ENCODE results near the gene CREB5.

The CREB5 gene

DNA sequence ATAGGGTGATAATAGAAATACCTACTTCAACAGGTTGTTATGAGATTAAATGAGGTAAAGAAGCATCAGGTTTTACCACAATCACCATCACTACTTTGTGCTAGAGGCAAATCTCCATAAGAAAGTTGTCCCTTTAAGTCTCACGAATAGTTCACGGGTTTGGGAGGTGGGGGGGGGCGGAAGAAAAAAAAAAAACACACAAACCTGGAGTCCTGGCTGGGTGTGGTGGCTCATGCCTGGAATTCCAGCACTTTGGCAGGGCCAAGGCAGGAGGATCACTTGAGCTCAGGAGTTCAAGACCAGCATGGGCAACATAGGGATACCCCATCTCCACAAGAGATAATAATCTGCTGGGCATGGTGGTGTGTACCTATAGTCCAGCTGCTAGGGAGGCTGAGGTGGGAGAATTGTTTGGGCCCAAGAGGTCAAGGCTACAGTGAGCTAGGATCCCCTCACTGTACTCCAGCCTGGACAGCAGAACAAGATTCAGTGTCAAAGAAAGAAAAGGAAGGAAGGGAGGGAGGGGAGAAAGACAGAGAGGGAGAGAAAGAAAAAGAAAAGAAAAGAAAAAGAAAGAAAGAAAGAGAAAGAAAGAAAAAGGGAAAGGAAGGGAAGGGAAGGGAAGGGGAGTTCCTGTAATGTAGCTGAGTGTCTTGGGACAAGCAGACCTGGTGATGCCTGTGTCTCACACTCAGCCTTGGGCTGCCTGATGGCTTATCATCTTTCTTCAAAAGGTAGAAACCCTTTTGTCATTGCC is 231.4 kb downstream of the CREB5 start:
- no peak for DNase-seq (ENCODE audit: low read depth)

DNA sequence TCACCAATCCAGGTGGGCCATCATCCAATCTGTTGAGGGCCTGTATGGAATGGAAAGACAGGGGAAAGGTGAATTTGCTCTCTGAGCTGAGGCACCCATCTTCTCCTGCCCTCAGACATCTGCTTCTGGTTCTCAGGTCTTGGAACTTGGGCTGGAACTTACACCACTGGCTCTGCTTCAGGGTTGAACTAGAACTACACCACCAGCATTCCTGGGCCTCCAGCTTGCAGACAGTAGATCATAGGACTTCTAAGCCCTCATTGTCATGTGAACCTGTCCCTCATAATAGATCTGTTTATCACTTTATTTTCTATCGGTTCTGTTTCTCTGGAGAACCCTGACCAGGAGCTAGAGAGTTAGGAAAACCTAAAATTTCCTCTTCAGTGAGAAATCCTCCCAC is 233.5 kb downstream of the CREB5 start:
- no peak for DNase-seq (ENCODE audit: low read depth)

DNA sequence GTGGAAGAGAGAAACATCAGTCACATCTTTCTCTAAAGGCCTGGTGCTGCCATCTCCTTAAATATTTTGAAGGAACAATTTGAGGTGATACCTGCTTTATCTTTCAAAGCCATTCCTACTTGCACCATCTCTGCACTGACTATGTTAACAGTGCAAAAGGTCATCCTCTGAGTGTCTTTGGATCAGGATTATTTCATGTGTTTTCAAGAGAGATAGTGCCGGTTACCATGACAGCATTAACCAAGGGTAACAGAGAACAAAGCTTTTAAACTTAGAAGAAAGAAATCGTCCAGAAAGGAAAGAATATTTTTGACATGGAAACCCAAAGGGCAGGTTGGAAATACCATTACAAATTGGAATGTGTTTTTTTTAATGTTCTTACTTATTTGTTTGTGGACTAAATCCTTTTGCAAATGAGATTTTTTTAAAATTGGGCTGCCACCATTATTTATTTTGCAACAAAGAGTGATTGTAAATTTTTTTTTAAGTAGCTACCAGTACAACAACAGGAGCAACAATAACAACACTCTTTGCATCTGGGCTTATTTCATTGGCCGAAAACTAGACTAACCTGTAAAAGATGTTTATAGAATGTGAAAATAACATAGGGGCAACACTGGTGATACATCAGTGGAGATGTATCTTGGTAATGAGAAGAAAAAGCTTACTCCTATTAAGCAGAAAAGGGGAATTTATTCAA is 234.2 kb downstream of the CREB5 start:
- no peak for DNase-seq (ENCODE audit: low read depth)

DNA sequence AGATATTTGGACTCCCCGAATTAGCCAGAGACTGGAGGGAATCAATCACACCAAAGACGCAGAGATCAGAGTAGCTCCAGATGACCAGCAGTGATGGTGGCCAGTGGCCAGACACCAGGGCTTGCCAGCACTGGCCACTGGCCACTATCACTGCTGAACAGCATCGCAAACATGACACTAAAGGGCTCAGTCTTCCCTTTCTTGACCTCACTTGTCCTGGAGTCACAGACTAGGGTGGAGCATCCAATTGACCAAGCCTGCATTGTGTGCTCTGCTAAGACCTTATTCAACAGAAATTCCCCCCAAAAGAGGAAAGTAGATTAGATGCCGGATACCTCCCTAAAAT is 234.7 kb downstream of the CREB5 start:
- DNase-seq (ENCODE audit: low read depth), result no peak

DNA sequence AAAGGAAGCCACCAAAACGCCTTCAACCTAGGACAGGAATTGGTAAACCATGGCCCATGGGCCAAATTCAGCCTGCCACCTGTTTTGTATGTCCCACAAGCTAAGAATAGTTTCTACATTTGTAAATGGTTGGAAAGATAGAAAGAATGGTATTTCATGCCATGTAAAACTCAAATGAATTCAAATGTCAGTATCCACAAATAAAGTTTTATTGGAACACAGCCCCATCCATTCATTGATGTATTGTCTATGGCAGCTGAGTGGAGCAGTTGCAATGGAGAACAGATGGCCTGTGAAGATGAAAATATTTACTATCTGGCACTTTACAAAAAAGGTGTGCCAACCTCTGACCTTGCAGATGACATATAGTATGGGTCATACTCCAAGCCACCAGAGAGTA is 236.9 kb downstream of the CREB5 start:
- no peak for DNase-seq (ENCODE audit: low read depth)

DNA sequence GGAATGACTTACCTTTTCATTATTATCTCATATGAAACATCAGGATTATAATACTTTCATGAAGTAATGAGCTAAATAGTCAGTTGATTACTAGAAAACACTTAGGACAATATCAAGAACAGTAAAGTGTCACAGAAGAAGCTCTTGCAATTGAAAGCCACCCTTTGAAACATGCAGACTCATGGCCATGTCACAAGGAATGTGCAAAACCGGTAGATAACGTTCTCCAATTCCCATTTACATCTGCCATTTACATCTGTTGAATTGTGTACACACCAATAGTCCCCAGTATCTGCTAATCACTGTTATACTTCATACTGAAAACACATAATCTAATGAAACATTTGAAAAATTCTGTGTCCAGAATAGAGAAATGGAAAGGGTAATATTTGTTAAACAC is 237.5 kb downstream of the CREB5 start:
- DNase-seq (ENCODE audit: low read depth), result no peak

DNA sequence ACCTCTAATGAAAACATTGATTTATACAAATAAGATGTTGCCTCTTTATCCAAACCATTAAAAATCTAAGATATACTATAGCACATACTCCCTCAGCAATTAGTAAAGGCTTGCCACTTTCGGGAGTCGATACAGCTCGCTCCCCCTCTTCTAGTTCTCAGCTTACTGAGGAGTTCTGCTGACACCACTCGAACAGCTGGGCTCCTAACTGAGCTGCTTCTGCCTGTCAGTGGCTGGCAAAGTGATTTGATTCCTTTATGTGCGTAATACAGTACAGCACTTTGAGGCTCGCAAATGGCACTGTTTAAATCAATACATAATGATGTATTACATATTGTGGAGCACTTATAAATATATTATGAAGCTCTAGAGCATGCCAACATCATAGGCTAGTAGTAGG is 241.8 kb downstream of the CREB5 start:
- DNase-seq (ENCODE audit: low read depth), result no peak

DNA sequence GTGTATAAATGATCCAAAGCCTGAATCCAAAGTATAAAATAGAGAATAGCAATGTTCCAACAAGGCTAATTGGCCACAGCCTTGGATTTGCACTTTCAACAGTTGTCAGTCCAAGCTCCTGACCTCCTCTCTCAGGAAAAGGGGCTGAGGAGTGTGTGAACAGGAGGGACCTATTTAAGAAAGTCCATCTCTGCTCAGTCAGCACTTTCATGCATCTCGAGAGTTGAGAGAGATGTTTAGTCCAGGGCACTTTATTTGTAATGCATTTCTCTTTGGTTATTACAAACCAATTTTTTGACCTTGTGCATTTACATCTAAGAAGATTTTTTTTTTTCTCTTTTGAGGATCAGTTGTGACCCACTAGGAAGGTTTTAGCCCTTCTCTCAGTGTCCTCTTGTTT is 244.2 kb downstream of the CREB5 start:
- DNase-seq (ENCODE audit: low read depth), result no peak

DNA sequence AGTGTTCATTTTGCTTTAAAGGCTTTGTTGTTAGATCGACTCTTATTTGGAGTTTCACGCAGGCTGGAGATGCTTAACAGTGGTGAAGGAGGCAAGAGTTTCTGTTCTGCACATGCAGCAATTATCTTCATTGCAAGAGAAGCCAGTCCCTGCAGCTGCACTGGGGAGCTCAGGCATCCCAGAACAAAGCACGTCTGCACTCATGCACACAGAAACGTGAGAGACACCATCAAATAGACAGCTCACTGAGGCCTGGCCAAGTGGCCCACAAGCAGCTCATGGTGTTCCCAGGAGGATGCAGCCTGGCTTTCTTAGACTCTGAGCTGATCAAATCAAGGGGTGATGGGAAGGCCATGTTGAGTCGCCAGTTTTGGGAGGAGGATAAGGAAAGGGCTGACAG is 246.1 kb downstream of the CREB5 start:
- DNase-seq (ENCODE audit: low read depth), result no peak

DNA sequence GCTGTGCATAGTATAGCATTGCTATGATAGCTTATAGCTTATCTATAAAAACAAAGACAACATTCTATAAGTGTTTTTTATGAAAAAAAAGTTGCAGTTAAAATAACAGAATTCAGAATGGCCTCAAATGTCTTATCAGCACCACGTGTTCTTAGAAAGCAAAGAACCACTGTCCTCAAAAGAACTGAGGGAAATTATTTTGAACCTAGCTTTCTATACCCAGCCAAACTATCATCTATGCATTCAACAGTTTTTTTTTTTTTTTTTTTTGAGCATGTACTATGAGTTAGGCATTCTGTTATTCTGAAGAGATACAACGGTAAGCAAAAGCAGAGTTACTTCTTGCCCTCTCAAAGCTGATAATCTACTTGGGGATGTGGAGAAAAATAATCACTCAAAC is 247.8 kb downstream of the CREB5 start:
- no peak for DNase-seq (ENCODE audit: low read depth)

DNA sequence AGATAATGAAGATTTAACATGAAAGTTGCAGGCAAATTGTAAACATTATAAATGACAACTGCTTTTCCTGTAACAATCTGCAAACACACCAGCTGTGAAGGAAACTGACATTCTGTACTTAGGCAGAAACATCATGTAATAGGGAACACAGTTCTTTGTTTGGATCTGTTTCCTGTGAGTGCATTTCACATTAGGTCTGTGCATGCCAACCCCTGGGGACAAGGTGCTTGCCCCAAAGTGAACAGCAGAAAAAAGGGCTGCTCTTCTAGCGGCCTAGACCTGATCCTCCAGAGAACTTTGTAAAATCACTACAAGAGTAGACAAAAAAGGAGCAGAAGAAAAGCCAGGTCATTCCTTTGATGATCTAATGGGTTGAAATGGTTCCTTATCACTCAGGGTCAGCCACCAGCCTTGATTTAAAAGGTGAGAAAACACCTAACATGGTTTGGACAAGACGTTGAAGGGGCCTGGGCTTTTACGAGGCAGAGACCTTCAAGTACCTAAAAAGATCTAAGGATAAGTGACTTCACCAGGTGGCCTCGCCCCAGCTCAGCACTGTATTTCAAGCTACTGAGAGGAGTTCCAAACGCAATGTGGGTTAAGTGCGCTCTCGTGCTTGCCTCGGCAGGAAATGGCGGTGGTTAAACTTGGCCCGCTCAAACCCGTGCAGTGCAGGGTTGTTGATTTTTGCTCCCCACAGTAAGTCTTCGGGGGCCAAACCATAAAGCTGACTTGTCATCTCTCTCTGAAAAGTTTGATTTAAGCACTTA is 249.7 kb downstream of the CREB5 start:
- no peak for DNase-seq (ENCODE audit: low read depth)

DNA sequence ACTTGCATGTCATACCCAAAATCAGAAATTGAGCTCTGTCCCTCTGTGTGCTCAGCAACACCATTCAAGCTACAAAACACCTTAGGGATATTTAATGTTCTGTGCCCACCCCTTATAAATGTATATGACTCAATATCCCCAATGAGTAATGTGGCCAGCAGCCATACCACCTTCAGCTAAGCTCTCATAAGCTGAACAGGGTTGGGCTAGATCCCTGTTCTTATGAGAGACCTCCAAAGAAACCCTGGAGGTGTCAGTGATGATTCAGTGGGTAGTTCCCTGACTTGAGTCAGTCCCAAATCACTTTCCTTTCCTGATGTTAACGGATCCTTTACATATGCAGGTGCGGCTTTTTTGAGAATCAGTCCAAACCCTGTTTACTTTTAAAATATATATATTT is 253.8 kb downstream of the CREB5 start:
- no peak for DNase-seq (ENCODE audit: low read depth)

DNA sequence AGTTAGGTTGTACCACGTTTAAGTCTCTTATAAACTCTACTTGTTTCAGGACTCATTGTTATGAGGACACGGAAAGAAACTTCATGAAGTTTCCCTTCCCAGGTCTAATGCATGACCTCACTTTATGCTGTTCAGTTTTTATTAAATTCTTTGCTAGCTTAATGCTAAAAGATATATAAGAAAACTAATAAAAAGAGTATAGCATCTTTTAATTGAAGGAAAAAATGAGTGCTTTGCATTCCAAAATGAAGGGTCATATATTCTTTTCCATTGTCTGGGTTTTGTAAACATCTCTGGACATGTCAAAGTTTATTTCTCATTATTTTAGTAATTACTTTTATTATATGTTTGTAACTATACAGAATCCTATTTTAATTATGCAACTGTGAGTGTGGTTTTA is 255.8 kb downstream of the CREB5 start:
- no peak for DNase-seq (ENCODE audit: low read depth)

DNA sequence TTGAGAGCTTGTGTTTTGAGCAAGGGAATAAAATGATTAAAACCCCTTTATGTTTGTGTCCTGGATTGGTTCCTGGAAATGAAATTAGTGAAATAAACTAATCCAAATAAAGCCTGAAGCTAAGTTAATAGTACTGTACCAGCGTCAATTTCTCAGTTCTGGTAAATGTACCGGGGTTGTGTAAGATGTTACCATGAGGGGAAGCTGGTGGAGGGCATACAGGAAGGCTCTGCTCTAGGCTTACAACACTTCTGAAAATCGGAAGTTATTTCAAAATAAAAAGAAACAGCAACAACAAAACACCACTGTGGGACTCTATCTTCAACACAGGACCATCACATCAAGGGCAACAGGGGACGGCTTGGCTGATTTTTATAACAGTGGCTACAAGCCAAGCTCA is 257.0 kb downstream of the CREB5 start:
- no peak for DNase-seq (ENCODE audit: low read depth)

DNA sequence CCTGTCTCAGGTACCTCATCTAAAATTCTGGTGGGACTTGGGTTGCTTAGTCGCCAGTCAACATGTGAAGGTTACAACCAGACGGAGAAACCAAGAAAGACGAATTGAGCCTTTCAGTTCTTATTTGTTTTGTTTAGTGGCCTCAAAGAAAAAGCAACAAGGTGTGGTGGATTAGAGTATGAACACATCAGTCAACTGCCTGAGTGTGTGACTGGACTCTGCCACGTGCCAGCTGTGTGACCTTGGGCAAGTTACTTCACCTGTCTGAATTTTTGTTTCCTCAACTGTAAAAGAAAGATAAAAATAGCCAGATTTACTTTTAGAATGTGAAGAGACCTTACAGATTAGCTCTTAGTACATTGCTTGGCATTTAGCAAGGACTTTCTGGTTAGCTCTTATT is 259.2 kb downstream of the CREB5 start:
- no peak for DNase-seq (ENCODE audit: low read depth)

DNA sequence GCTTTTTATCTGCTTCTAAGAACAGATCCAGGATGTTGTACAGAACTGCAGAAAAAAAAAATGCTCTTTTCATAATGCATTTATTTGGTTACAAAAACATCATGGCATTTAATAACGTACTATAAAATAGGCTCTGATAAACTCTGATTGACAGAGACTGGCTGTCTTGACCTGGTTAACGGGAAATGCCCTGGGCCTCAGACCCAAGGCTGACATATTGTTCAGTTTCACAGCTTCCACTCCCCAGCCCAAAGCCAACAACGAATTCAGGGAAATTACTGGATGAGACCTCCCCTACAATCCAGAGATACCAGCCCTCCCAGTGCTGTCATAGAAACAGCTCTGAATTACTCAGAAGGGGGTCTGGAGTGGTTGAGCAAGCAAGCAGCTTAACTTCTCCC is 260.1 kb downstream of the CREB5 start:
- no peak for DNase-seq (ENCODE audit: low read depth)

DNA sequence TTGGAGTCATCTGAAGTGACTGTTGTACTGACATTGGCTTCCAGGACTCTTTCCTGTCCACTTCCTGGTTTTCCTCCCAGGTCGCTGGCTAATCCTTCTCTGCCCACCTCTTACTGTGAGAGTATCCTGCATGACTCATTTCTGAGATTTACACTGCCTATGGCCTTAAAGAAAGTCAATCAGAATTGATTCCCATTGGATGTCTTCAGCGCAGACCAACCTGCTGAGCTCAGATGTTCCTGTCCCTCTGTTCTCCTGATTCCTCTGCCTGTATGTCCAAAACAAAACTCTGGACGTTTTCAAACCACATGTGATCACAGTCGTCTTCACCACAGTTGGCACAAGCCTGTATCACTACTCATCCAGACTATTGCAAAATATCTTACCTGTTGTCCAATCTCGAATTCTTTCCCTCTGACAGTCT is 262.1 kb downstream of the CREB5 start:
- no peak for DNase-seq (ENCODE audit: low read depth)

DNA sequence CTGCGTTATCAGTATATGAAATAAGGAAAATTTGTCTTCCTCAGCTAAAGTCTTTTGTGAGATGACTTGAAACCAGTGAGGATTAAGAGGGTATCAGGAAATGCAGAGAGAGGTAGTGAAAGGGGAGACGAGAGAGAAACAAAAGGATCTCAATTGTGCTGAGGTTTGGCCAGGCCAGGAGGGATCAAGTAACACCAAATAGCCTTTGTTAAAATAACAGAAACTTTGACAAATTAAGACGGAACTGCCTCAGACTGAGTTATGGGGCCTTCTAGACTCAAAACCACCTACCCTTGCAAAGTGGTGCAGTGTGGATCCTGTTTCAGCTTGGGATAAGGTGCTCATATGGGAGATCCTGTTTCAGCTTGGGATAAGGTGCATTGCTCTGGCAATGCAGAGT is 263.1 kb downstream of the CREB5 start:
- DNase-seq (ENCODE audit: low read depth), result no peak

DNA sequence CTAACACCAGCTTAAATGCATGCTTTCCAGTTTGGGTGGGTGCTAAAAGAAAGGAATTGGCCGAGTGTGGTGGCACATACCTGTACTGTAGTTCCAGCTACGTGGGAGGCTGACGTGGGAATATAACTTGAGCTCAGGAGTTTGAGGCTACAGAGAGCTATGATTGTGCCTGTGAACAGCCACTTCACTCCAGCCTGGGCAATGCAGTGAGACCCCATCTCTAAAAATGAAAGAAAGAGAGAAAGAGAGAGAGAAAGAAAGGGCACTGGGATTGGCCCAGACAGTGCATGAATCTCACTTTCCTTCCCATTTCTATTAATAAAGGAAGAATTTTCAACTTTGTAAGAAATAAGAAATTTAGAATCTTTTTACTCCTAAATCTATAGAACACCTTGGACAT is 265.4 kb downstream of the CREB5 start:
- DNase-seq (ENCODE audit: low read depth), result no peak

DNA sequence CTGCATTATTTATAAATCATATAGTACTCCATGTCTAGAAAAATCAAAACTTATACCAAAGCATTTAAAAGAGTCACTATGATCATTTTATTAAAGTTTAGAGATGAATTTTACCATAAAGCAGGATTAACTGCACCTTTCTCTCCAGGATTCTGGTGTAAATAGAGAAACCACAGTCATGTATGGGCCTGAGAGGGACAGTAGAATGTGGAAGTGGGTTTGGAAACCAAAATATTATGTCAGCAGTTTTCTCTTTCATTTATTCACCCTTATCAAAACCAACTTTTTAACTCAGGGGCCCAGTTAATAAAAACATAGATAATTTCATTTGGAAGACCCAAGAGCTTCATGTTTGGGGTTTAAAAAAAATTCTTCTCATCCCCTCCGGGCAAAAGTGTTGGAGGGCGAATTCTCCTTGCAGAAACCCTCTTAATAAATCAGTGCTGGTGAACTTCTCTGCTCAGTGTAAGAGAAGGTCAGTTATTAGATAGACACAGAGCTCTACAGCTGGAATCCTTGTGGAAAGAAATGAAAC is 266.2 kb downstream of the CREB5 start:
- no peak for DNase-seq (ENCODE audit: low read depth)

DNA sequence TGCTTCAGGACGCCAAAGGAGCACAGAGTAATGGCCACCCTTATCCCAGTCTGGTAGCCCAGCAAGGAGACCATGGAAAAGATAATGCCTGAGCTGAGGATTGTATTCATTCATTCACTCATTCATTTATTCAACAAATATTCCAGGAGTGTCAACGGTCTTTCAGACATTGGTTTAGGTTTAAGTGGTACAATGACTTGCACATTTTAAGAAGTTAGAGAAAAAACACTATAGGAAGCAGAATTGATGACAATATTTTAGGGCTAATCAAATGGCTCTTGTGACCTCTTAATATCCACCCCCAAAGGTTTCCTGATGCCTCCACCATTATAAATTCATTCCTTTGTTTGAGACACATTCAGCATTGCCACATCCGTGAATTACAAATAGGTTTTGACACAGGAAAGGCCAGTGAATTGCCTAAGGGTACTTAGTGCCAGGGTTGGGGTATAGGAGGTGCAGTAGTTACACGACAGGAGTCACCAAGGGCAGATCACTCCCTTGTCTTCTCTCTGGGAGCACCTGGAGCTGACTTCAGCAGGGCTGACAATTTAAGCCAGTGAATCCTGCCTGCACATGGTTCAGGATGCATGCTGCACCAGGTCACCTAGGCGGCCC is 269.5 kb downstream of the CREB5 start:
- no peak for DNase-seq (ENCODE audit: low read depth)

DNA sequence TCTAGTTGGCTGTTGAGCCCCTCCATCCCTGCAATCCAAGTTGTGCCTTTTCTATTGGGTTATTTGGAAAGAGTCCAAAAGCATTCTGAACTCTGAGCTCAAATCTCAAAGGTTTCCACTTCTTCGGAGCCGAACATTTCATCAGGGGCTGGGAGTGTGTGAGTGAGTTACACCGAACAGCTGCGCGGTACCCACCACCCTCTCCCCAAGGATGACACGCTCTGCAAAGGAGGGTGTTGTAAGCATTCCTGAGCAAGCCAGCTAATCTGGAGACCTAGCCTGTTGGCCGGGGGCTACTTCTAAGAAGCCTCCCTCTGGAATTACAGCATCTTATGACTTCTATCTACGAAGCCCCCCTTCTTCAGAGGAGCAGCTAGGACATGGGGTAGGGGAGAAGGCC is 270.5 kb downstream of the CREB5 start:
- DNase-seq (ENCODE audit: low read depth), result no peak

Measured in stimulated activated CD8-positive, alpha-beta memory T cell treated with anti-CD3 and anti-CD28 coated beads, Interleukin-7, amount 100 ng/mL, for 24 hours (primary cell).